Spleen (tissue), 7 donors: ENCODE results near the gene PSMG3.

ENCODE experiments used
- CTCF ChIP-seq, 11 experiments: fragments of 200-600 bp in 7 of 11; fragments of 450-650 bp in 4 of 11; sonication (generic) in 4 of 11; IDR thresholded peaks in 8 of 11; conservative IDR thresholded peaks in 3 of 11; 1 replicate in 7 of 11; 2 replicates in 4 of 11; pipeline versions ENCODE4 v1.4.0 to v1.8.0; 2016 to 2021; ENCODE audit warnings: antibody characterized with exemption in 11 of 11, inconsistent platforms in 4 of 11, mild to moderate bottlenecking in 1 of 11
- POLR2A ChIP-seq, 3 donors: fragments of 450-650 bp; IDR thresholded peaks; one replicate each; pipeline ENCODE4 v1.5.1; 2017; ENCODE audit warnings: antibody characterized with exemption in 3 of 3, mild to moderate bottlenecking in 1 of 3
- donor health status: DM: no; HTN: no; CAD: no; lungs with moderate emphysema.
- donor health status: DM: no; HTN: no; CAD: no.
- donor health status: DM: no; HTN: no; CAD: no.

- no peak for TF ChIP-seq CTCF (IDR thresholded peaks at IDR 0.05 in 8 of 11, conservative IDR thresholded peaks at IDR 0.05 in 3 of 11)
- TF ChIP-seq POLR2A (IDR thresholded peaks at IDR 0.05) = no peak
These were observed 816 bp downstream of the PSMG3 start for GRCh38 chr7:1569016-1569415.
